ENCODE measurements around the gene DBI. TPM values are rescaled to one million over a fixed set of nuclear protein-coding genes. Genes with fewer than 3 reads are reported as not detected.
A peak's percentile ranks its signal among the peaks of the same experiment; 100 is the strongest.

Gene DBI
- total RNA-seq = 38.9 to 44.9 TPM (median 43.3 TPM) in 3 replicates

DNA sequence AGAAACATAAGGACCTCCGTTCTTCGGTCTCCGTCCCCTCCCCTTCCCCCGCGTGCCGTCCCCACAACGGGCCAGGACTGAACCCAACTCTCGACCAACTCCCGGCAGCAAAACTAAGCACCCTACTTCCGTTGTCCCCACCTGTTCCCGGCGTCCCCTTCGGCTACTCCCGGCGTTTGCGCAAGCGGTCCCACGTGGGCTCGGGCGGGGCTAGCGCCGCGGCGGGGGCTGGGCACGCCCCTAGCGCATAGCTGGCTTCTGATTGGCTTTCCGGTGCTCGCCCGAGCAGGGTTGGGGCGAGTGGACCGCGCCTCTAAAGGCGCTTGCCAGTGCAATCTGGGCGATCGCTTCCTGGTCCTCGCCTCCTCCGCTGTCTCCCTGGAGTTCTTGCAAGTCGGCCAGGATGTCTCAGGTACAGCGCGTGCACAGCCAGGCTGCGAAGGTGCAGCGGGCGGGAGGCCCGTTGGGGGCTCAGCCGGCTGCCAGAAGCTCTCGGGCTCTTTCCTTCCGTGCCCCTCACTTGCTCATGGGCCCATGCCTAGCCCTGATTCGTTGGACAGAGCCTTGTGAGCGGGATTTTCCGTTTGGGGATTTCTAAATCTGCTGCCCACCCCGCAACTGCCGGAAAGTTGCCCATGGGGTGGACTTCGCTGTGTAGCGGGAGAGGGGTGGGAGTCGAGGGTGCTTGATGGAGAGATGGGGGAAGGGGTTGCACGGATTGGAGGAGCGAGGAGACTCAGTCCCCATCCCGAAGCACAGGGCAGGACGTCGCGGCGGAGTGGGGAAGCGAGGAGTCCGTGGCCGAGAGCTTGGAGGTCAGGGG lies at the start of gene DBI, which contains the start of gene C2orf76:
Gene DBI, plus strand, starts transcription at position 329 of the 823 bp plus-strand sequence. Its CDS starts 75 bp downstream, at position 404.
Gene C2orf76, minus strand, starts transcription at position 186 of the 823 bp plus-strand sequence. CDS start 26,875 bp downstream, outside the sequence.
- Mint-ChIP-seq H3K9me3 (no peaks in the 10 kb centered on the region), H3K4me1 (peaks cover 24% of the 10 kb centered on the region), H3K27ac (peak within 1 kb of the TSS; percentile 96), H3K36me3 (peaks cover 20% of the 10 kb centered on the region), H3K27me3 (ENCODE audit: low read depth) (no peaks in the 10 kb centered on the region), H3K4me3 (peak within 1 kb of the TSS; percentile 91)
- TF ChIP-seq, protein P1, sequence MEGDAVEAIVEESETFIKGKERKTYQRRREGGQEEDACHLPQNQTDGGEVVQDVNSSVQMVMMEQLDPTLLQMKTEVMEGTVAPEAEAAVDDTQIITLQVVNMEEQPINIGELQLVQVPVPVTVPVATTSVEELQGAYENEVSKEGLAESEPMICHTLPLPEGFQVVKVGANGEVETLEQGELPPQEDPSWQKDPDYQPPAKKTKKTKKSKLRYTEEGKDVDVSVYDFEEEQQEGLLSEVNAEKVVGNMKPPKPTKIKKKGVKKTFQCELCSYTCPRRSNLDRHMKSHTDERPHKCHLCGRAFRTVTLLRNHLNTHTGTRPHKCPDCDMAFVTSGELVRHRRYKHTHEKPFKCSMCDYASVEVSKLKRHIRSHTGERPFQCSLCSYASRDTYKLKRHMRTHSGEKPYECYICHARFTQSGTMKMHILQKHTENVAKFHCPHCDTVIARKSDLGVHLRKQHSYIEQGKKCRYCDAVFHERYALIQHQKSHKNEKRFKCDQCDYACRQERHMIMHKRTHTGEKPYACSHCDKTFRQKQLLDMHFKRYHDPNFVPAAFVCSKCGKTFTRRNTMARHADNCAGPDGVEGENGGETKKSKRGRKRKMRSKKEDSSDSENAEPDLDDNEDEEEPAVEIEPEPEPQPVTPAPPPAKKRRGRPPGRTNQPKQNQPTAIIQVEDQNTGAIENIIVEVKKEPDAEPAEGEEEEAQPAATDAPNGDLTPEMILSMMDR (IDR thresholded peaks at IDR 0.05; ENCODE audit: unreplicated experiment) = no peak
- DNase-seq (ENCODE audit: low spot score in 2 of 2, unreplicated experiment in 2 of 2) = peak; percentile 88 to 93

DNA sequence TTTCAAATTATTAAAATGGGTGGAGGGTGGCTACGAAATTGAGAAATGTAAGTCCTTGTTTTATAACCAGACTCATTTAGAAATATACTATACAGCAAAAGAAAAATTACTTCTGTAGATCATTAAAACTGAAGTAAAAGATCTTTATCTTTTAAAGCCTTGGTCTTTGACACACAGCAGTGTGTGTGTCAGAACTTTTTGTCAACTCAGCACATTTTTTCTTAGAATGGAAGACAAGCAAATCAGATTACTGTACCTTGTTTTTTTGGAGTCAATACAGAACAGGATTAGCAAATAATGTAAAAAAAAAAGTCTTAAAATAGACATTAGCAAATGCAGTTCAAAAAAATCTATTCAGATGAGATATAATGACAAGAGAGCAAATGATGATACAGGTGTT lies 49.2 kb upstream of the DBI start:
- Mint-ChIP-seq H3K4me3 (no peak overlapping the region), H3K27ac (no peak overlapping the region), H3K9me3 (peaks cover 10% of the 10 kb centered on the region), H3K36me3 (peaks cover 5% of the 10 kb centered on the region), H3K27me3 (ENCODE audit: low read depth) (no peaks in the 10 kb centered on the region), H3K4me1 (peaks cover 9% of the 10 kb centered on the region)
- DNase-seq (ENCODE audit: low spot score in 2 of 2, unreplicated experiment in 2 of 2) = no peak
- TF ChIP-seq, protein P1 (IDR thresholded peaks at IDR 0.05; ENCODE audit: unreplicated experiment) = no peak

DNA sequence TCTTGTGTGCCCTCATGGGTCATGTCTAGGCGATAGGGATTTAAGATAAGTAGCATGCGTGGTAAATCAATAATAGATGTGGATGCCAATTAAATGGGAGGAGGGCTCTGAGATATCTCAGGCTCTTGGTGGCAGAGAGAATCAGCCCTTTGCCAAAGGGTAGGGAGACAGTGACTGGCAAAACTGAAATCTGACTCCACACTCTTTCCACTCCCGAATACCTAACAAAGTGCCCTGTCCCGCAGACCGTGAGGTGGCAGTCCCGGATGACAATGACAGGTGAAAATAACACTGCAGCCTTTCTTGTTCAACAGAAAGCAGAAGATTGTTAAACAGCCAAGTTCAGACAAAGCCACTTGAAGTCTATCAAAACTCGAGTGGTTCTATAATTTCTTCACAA lies 47.2 kb upstream of the DBI start:
- Mint-ChIP-seq H3K4me3 (no peak overlapping the region), H3K4me1 (peaks cover 9% of the 10 kb centered on the region), H3K36me3 (peaks cover 2% of the 10 kb centered on the region), H3K9me3 (peaks cover 5% of the 10 kb centered on the region), H3K27me3 (ENCODE audit: low read depth) (no peaks in the 10 kb centered on the region), H3K27ac (no peak overlapping the region)
- TF ChIP-seq, protein P1 (IDR thresholded peaks at IDR 0.05; ENCODE audit: unreplicated experiment) = no peak
- DNase-seq (ENCODE audit: low spot score in 2 of 2, unreplicated experiment in 2 of 2) = no peak

DNA sequence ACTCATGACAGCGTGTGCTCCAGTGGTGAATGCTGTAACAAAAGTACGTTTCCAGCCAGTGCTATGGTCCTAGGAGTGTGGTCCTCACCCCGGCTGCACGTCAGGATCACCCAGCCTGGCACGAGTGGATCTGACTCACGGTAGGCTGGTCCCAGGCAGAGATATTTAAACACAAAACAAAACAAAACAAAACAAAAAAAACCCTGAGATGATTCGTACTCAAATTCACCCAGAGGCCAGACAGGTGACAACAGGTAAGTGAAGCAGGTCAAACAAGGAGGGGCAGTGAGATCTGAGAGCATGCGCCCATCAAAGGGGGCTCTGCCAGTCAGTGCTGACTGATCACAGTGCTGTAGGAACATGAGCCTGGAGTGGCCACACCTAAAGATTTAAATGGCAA lies 43.3 kb upstream of the DBI start:
- Mint-ChIP-seq H3K36me3 (no peaks in the 10 kb centered on the region), H3K4me1 (no peaks in the 10 kb centered on the region), H3K9me3 (no peaks in the 10 kb centered on the region), H3K4me3 (no peak overlapping the region), H3K27ac (no peak overlapping the region), H3K27me3 (ENCODE audit: low read depth) (no peaks in the 10 kb centered on the region)
- TF ChIP-seq, protein P1 (IDR thresholded peaks at IDR 0.05; ENCODE audit: unreplicated experiment) = no peak
- DNase-seq (ENCODE audit: low spot score in 2 of 2, unreplicated experiment in 2 of 2) = no peak

DNA sequence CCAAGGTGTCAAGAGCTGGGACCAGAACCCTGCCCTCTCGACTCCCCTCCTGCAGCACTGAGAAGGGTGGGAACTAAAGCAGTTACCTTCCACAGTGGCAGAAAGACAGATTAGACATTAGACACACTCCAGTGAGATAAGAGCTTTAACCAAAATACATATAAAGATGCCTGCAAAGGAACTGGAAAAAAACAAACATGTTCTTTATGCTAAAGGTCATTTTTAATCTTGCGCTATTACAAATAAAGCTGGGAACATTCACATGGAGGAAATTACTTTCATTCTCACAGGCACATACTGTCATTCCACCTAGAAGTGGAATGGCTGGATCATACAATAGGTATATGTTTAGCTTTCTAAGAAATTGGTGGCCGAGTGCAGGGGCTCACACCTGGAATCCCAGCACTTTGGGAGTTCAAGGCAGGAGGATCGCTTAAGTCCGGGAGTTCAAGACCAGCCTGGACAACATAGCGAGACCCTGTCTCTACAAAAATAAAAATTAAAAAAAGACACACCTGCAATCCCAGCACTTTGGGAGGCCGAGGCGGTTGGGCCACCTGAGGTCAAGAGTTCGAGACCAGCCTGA lies 42.0 kb upstream of the DBI start:
- no peak overlapping the region for H3K4me3 Mint-ChIP-seq
- no peak for DNase-seq (ENCODE audit: low spot score in 2 of 2, unreplicated experiment in 2 of 2)
- TF ChIP-seq, protein P1 (IDR thresholded peaks at IDR 0.05; ENCODE audit: unreplicated experiment) = no peak
- no peaks in the 10 kb centered on the region for H3K36me3 Mint-ChIP-seq
- H3K4me1 Mint-ChIP-seq = no peaks in the 10 kb centered on the region
- no peak overlapping the region for H3K27ac Mint-ChIP-seq
- H3K27me3 Mint-ChIP-seq (ENCODE audit: low read depth) = no peaks in the 10 kb centered on the region
- no peaks in the 10 kb centered on the region for H3K9me3 Mint-ChIP-seq
